Smooth muscle cell (in vitro differentiated cells): ENCODE results near the gene IFNA8. TPM values are rescaled to one million over a fixed set of nuclear protein-coding genes. Genes with fewer than 3 reads are reported as not detected.

Experiments used
- DNase-seq: peaks from one replicate; lab custom pipeline; 2025; ENCODE audit not compliant: unreplicated experiment; lab: John Stamatoyannopoulos, UW
- H2AFZ ChIP-seq: fragments of 200-600 bp; sonication (generic); 2 replicates; pipeline ENCODE4 v1.6.0; 2016; ENCODE audit warnings: antibody characterized with exemption, low read depth, mild to moderate bottlenecking
- H3F3A ChIP-seq: fragments of 200-600 bp; sonication (generic); 2 replicates; pipeline ENCODE4 v1.6.0; 2017; ENCODE audit warnings: antibody characterized with exemption, low read depth
- H3K27ac ChIP-seq: fragments of 200-600 bp; sonication (generic); 2 replicates; pipeline ENCODE4 v1.5.1; 2016; ENCODE audit warnings: low read depth, mild to moderate bottlenecking
- H3K27me3 ChIP-seq: fragments of 200-600 bp; sonication (generic); 2 replicates; pipeline ENCODE4 v1.6.1; 2016; ENCODE audit warnings: low read depth, mild to moderate bottlenecking
- H3K36me3 ChIP-seq: fragments of 200-600 bp; sonication (generic); 2 replicates; pipeline ENCODE4 v1.5.1; 2016; ENCODE audit warnings: low read depth
- H3K4me1 ChIP-seq: fragments of 200-600 bp; sonication (generic); 2 replicates; pipeline ENCODE4 v1.5.1; 2016; ENCODE audit warnings: low read depth
- H3K4me2 ChIP-seq: fragments of 200-600 bp; sonication (generic); 2 replicates; pipeline ENCODE4 v1.6.0; 2016; ENCODE audit warnings: mild to moderate bottlenecking
- H3K4me3 ChIP-seq: fragments of 200-600 bp; sonication (generic); 2 replicates; pipeline ENCODE4 v1.5.1; 2016; ENCODE audit warnings: mild to moderate bottlenecking
- H3K79me2 ChIP-seq: fragments of 200-600 bp; sonication (generic); 2 replicates; pipeline ENCODE4 v1.6.0; 2016; ENCODE audit warnings: low read depth, mild to moderate bottlenecking
- H3K9ac ChIP-seq: fragments of 200-600 bp; sonication (generic); 2 replicates; pipeline ENCODE4 v1.6.0; 2016; ENCODE audit warnings: low read depth
- H3K9me3 ChIP-seq: fragments of 200-600 bp; sonication (generic); replicated peaks from 2 replicates; pipeline ENCODE4 v1.5.1; 2016; ENCODE audit warnings: low read depth
- H4K20me1 ChIP-seq: fragments of 200-600 bp; sonication (generic); 2 replicates; pipeline ENCODE4 v1.6.0; 2016; ENCODE audit warnings: low read depth
- WGBS: methylation state at CpG from one replicate; pipeline ENCODE4 v1.1.7; 2016; ENCODE audit warnings: low lambda C conversion rate; 5-methylcytosine and 5-hydroxymethylcytosine counted together
- polyA plus RNA-seq: library from polyadenylated mRNA; unstranded; fragments of >200 nt; fragmentation: Nextera tagmentation; extraction: Ambion mirVana; gene quantifications from 2 replicates; pipeline ENCODE4 v1.2.1, GENCODE V29; 2016
- total RNA-seq: library from RNA; depleted of rRNA; stranded (reverse); fragments of >200 nt; gene quantifications from 2 replicates; pipeline ENCODE4 v1.2.3, GENCODE V29; 2014
- TF ChIP-seq, protein P1 (sequence below): fragments of 200-600 bp; sonication (generic); IDR thresholded peaks from 2 replicates; pipeline ENCODE4 v1.5.1; 2017; ENCODE audit warnings: borderline replicate concordance, mild to moderate bottlenecking, antibody characterized with exemption; ENCODE audit not compliant: insufficient read depth, poor library complexity, severe bottlenecking

Gene IFNA8
- total and polyA plus RNA-seq, 2 experiments from 2014 or later, result not detected

DNA sequence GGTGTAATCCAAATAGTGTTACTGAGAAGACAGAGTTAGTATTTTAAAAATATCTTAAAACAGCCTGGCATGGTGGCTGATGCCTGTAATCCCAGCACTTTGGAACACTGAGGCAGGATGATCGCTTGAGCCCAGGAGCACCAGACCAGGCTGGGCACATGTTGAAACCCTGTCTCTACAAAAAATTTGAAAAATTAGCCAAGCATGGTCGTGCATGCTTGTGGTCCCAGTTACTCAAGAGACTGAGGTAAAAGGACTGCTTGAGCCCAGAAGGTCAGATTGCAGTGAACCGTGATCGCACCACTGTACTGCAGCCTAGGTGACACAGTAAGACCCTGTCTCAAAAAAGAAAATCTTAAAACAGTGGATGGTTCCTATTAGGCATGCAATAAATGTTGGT, 43.8 kb downstream of the IFNA8 start:
- no peaks in the 10 kb centered on the region for H3K27me3 ChIP-seq
- H3K4me3 ChIP-seq, result no peak overlapping the region
- no peaks in the 10 kb centered on the region for H3F3A ChIP-seq
- H3K36me3 ChIP-seq, result no peaks in the 10 kb centered on the region
- H3K9ac ChIP-seq, result no peak overlapping the region
- H3K4me1 ChIP-seq, result no peaks in the 10 kb centered on the region
- H3K9me3 ChIP-seq, result no peaks in the 10 kb centered on the region
- H3K79me2 ChIP-seq, result no peaks in the 10 kb centered on the region
- no peak overlapping the region for H2AFZ ChIP-seq
- DNase-seq, result no peak
- no peaks in the 10 kb centered on the region for H4K20me1 ChIP-seq
- H3K27ac ChIP-seq, result no peak overlapping the region
- TF ChIP-seq, protein P1, sequence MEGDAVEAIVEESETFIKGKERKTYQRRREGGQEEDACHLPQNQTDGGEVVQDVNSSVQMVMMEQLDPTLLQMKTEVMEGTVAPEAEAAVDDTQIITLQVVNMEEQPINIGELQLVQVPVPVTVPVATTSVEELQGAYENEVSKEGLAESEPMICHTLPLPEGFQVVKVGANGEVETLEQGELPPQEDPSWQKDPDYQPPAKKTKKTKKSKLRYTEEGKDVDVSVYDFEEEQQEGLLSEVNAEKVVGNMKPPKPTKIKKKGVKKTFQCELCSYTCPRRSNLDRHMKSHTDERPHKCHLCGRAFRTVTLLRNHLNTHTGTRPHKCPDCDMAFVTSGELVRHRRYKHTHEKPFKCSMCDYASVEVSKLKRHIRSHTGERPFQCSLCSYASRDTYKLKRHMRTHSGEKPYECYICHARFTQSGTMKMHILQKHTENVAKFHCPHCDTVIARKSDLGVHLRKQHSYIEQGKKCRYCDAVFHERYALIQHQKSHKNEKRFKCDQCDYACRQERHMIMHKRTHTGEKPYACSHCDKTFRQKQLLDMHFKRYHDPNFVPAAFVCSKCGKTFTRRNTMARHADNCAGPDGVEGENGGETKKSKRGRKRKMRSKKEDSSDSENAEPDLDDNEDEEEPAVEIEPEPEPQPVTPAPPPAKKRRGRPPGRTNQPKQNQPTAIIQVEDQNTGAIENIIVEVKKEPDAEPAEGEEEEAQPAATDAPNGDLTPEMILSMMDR, result no peak
- WGBS, result 89% methylated on average over 4 of the region's 4 CpGs
- no peak overlapping the region for H3K4me2 ChIP-seq

DNA sequence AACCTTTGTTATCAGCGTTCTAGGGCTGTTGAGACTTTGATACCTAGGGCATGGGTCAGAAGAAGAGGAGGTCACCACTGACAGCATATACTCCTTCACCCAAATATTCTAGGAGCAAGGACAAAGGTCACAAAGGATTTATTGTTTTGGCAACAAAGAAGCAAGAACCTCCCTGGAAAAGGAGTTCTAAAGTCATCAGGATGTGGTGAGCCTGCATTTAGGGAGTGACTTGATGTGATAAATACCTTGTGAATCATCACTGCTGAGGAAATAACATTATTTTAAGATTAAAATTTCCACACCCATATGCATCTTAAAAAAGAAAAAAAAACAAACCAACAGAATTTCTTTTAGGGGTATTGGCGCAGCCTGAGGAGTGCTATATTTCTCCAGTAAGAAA, 45.2 kb downstream of the IFNA8 start:
- H3K27ac ChIP-seq, result no peak overlapping the region
- 87% methylated on average over 2 of the region's 2 CpGs for WGBS
- H3K9me3 ChIP-seq, result no peaks in the 10 kb centered on the region
- no peaks in the 10 kb centered on the region for H3K4me1 ChIP-seq
- no peaks in the 10 kb centered on the region for H4K20me1 ChIP-seq
- no peak overlapping the region for H2AFZ ChIP-seq
- H3K27me3 ChIP-seq, result no peaks in the 10 kb centered on the region
- no peaks in the 10 kb centered on the region for H3K36me3 ChIP-seq
- no peaks in the 10 kb centered on the region for H3F3A ChIP-seq
- H3K9ac ChIP-seq, result no peak overlapping the region
- H3K4me2 ChIP-seq, result no peak overlapping the region
- no peak overlapping the region for H3K4me3 ChIP-seq
- DNase-seq, result no peak
- TF ChIP-seq, protein P1, result no peak
- H3K79me2 ChIP-seq, result no peaks in the 10 kb centered on the region

DNA sequence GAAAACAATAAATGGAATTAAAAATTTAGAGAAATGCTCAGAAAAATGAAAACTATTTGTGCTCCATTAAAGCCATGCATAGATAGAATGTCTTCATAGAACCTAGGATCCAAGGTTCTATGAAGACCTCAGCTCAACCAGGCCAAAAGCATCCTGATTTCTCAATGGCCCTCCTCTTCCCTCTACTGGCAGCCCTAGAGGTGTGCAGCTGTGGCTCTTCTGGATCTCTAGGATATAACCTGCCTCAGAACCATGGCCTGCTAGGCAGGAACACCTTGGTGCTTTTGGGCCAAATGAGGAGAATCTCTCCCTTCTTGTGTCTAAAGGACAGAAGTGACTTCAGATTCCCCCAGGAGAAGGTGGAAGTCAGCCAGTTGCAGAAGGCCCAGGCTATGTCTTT, 46.4 kb downstream of the IFNA8 start:
- Histone ChIP-seq H3K4me1 (no peaks in the 10 kb centered on the region), H3K4me3 (no peak overlapping the region), H3F3A (no peaks in the 10 kb centered on the region), H2AFZ (no peak overlapping the region), H3K27ac (no peak overlapping the region), H3K27me3 (no peaks in the 10 kb centered on the region), H4K20me1 (no peaks in the 10 kb centered on the region), H3K4me2 (no peak overlapping the region), H3K36me3 (no peaks in the 10 kb centered on the region), H3K9me3 (no peaks in the 10 kb centered on the region), H3K79me2 (no peaks in the 10 kb centered on the region), H3K9ac (no peak overlapping the region)
- DNase-seq, result no peak
- TF ChIP-seq, protein P1, result peak; percentile 44

Other genes with a start within 250 kb of the IFNA8 start
- not detected in 2 replicates for gene IFNA21, start 242.5 kb upstream of the IFNA8 start, total RNA-seq
- gene IFNA21, start 242.5 kb upstream of the IFNA8 start, polyA plus RNA-seq, result not detected in 2 replicates
- not detected in 2 replicates for gene IFNA4, start 221.5 kb upstream of the IFNA8 start, total RNA-seq
- not detected in 2 replicates for gene IFNA4, start 221.5 kb upstream of the IFNA8 start, polyA plus RNA-seq
- gene IFNA7, start 206.9 kb upstream of the IFNA8 start, total RNA-seq, result not detected in 2 replicates
- not detected in 2 replicates for gene IFNA7, start 206.9 kb upstream of the IFNA8 start, polyA plus RNA-seq
- not detected in 2 replicates for gene IFNA10, start 202.0 kb upstream of the IFNA8 start, total RNA-seq
- not detected in 2 replicates for gene IFNA10, start 202.0 kb upstream of the IFNA8 start, polyA plus RNA-seq
- not detected in 2 replicates for gene IFNA16, start 191.8 kb upstream of the IFNA8 start, total RNA-seq
- not detected in 2 replicates for gene IFNA16, start 191.8 kb upstream of the IFNA8 start, polyA plus RNA-seq
- gene IFNA17, start 180.9 kb upstream of the IFNA8 start, total RNA-seq, result not detected in 2 replicates
- not detected in 2 replicates for gene IFNA17, start 180.9 kb upstream of the IFNA8 start, polyA plus RNA-seq
- not detected in 2 replicates for gene IFNA14, start 169.1 kb upstream of the IFNA8 start, total RNA-seq
- not detected in 2 replicates for gene IFNA14, start 169.1 kb upstream of the IFNA8 start, polyA plus RNA-seq
- 0.36 and 0.54 TPM in 2 replicates for gene IFNA5, start 103.8 kb upstream of the IFNA8 start, total RNA-seq
- not detected in 2 replicates for gene IFNA5, start 103.8 kb upstream of the IFNA8 start, polyA plus RNA-seq
- 37.1 and 41.1 TPM in 2 replicates for gene KLHL9, start 73.7 kb upstream of the IFNA8 start, total RNA-seq
- 15.0 and 17.4 TPM in 2 replicates for gene KLHL9, start 73.7 kb upstream of the IFNA8 start, polyA plus RNA-seq
- not detected in 2 replicates for gene IFNA6, start 58.2 kb upstream of the IFNA8 start, total RNA-seq
- not detected in 2 replicates for gene IFNA6, start 58.2 kb upstream of the IFNA8 start, polyA plus RNA-seq
- not detected in 2 replicates for gene IFNA13, start 41.1 kb upstream of the IFNA8 start, total RNA-seq
- 0.40 TPM in 1 of 2 replicates, not detected in the other for gene IFNA13, start 41.1 kb upstream of the IFNA8 start, polyA plus RNA-seq
- not detected in 2 replicates for gene IFNA2, start 23.7 kb upstream of the IFNA8 start, total RNA-seq
- gene IFNA2, start 23.7 kb upstream of the IFNA8 start, polyA plus RNA-seq, result not detected in 2 replicates
- gene IFNA1, start 31.3 kb downstream of the IFNA8 start, total RNA-seq, result not detected in 2 replicates
- gene IFNA1, start 31.3 kb downstream of the IFNA8 start, polyA plus RNA-seq, result not detected in 2 replicates
- gene IFNE, start 73.2 kb downstream of the IFNA8 start, total RNA-seq, result 0.85 and 1.2 TPM in 2 replicates
- not detected in 2 replicates for gene IFNE, start 73.2 kb downstream of the IFNA8 start, polyA plus RNA-seq